Activated naive CD4-positive, alpha-beta T cell treated with anti-CD3 and anti-CD28 coated beads, Interleukin-2, amount 10 ng/mL, durations not matched to agents 7 days and 5 days (primary cell): ENCODE measurements around the gene LTF.

Source experiments
- CTCF ChIA-PET: fragments of 350-600 bp; sonication (Branson Sonifier 250); formaldehyde crosslinking; loops from one replicate; lab custom pipeline; 2021; ENCODE audit warnings: antibody characterized with exemption; lab: Charles Lee
- DNase-seq: peaks from one replicate; pipeline ENCODE4 v3.0.0-alpha.2; 2020
- H3K27ac Mint-ChIP-seq: one replicate; pipeline ENCODE4 v1.8.0; 2021; ENCODE audit warnings: mild to moderate bottlenecking, moderate library complexity, mixed read lengths
- H3K27me3 Mint-ChIP-seq: one replicate; pipeline ENCODE4 v1.8.0; 2021; ENCODE audit warnings: mild to moderate bottlenecking, mixed read lengths
- H3K36me3 Mint-ChIP-seq: one replicate; pipeline ENCODE4 v1.8.0; 2021; ENCODE audit warnings: mixed read lengths
- H3K4me1 Mint-ChIP-seq: one replicate; pipeline ENCODE4 v1.8.0; 2021; ENCODE audit warnings: mixed read lengths
- H3K4me3 Mint-ChIP-seq: one replicate; pipeline ENCODE4 v1.8.0; 2021; ENCODE audit warnings: mild to moderate bottlenecking, moderate library complexity, mixed read lengths
- H3K9me3 Mint-ChIP-seq: one replicate; pipeline ENCODE4 v1.8.0; 2021; ENCODE audit warnings: mixed read lengths

LTF gene

GRCh38 chr3:46464326-46465195 is at the start of gene LTF:
TSS of gene LTF (minus strand) at chr3:46464905. CDS start at chr3:46464867, 38 bp downstream.
- Mint-ChIP-seq H3K27ac (no peak within 1 kb of the TSS), H3K4me1 (peaks cover 6% of the 10 kb centered on the region), H3K27me3 (peaks cover 81% of the 10 kb centered on the region), H3K36me3 (no peaks in the 10 kb centered on the region), H3K4me3 (no peak within 1 kb of the TSS), H3K9me3 (no peaks in the 10 kb centered on the region)
- CTCF ChIA-PET = no interaction called here
- no peak for DNase-seq

- Mint-ChIP-seq H3K27me3 (peaks cover 19% of the 10 kb centered on the region), H3K36me3 (no peaks in the 10 kb centered on the region), H3K9me3 (no peaks in the 10 kb centered on the region), H3K4me3 (no peak overlapping the region), H3K4me1 (no peaks in the 10 kb centered on the region), H3K27ac (no peak overlapping the region)
- CTCF ChIA-PET = interaction anchor here (0.6 kb wide), 1 partner anchor 855 kb away, joined by 3 read pairs; no protein-coding TSS in a partner anchor
- DNase-seq = no peak
Measured at GRCh38 chr3:46512191-46512749, 47.6 kb upstream of the LTF start.

GRCh38 chr3:46509661-46510187 is 45.0 kb upstream of the LTF start:
- Mint-ChIP-seq H3K27me3 (peaks cover 22% of the 10 kb centered on the region), H3K9me3 (peaks cover 3% of the 10 kb centered on the region), H3K36me3 (peaks cover 2% of the 10 kb centered on the region), H3K4me3 (no peak overlapping the region), H3K4me1 (peaks cover 8% of the 10 kb centered on the region), H3K27ac (no peak overlapping the region)
- DNase-seq = no peak
- CTCF ChIA-PET = interaction anchor here (0.8 to 1.0 kb wide), 2 partner anchors 21 to 53 kb away, joined by 3 read pairs; no protein-coding TSS in a partner anchor

- CTCF ChIA-PET = interaction anchor here (0.8 to 1.0 kb wide), 2 partner anchors 21 to 54 kb away, joined by 3 read pairs; no protein-coding TSS in a partner anchor
- no peak overlapping the region for H3K4me3 Mint-ChIP-seq
- peaks cover 3% of the 10 kb centered on the region for H3K9me3 Mint-ChIP-seq
- DNase-seq = no peak
- peaks cover 2% of the 10 kb centered on the region for H3K36me3 Mint-ChIP-seq
- no peak overlapping the region for H3K27ac Mint-ChIP-seq
- H3K4me1 Mint-ChIP-seq = peaks cover 9% of the 10 kb centered on the region
- H3K27me3 Mint-ChIP-seq = peaks cover 22% of the 10 kb centered on the region
Measured at GRCh38 chr3:46508850-46509591, 44.3 kb upstream of the LTF start.

- H3K27ac Mint-ChIP-seq = no peak overlapping the region
- CTCF ChIA-PET = no interaction called here
- H3K36me3 Mint-ChIP-seq = peaks cover 2% of the 10 kb centered on the region
- H3K4me1 Mint-ChIP-seq = peaks cover 17% of the 10 kb centered on the region
- peaks cover 3% of the 10 kb centered on the region for H3K9me3 Mint-ChIP-seq
- no peak overlapping the region for H3K4me3 Mint-ChIP-seq
- peaks cover 15% of the 10 kb centered on the region for H3K27me3 Mint-ChIP-seq
- DNase-seq = no peak
Measured at GRCh38 chr3:46506526-46506925, 41.8 kb upstream of the LTF start.

GRCh38 chr3:46505953-46506352 is 41.2 kb upstream of the LTF start:
- Mint-ChIP-seq H3K36me3 (peaks cover 2% of the 10 kb centered on the region), H3K4me1 (peaks cover 19% of the 10 kb centered on the region), H3K9me3 (peaks cover 3% of the 10 kb centered on the region), H3K27ac (no peak overlapping the region), H3K4me3 (no peak overlapping the region), H3K27me3 (peaks cover 10% of the 10 kb centered on the region)
- DNase-seq = no peak
- CTCF ChIA-PET = no interaction called here

GRCh38 chr3:46504789-46505188 is 40.1 kb upstream of the LTF start:
- peaks cover 12% of the 10 kb centered on the region for H3K27me3 Mint-ChIP-seq
- DNase-seq = no peak
- H3K9me3 Mint-ChIP-seq = peaks cover 3% of the 10 kb centered on the region
- CTCF ChIA-PET = no interaction called here
- H3K36me3 Mint-ChIP-seq = peaks cover 2% of the 10 kb centered on the region
- peaks cover 25% of the 10 kb centered on the region for H3K4me1 Mint-ChIP-seq
- no peak overlapping the region for H3K27ac Mint-ChIP-seq
- no peak overlapping the region for H3K4me3 Mint-ChIP-seq

GRCh38 chr3:46503200-46503874 is 38.6 kb upstream of the LTF start:
- H3K9me3 Mint-ChIP-seq = peaks cover 3% of the 10 kb centered on the region

GRCh38 chr3:46501702-46502101 is 37.0 kb upstream of the LTF start:
- peaks cover 35% of the 10 kb centered on the region for H3K4me1 Mint-ChIP-seq
- H3K4me3 Mint-ChIP-seq = no peak overlapping the region
- H3K27me3 Mint-ChIP-seq = peaks cover 9% of the 10 kb centered on the region
- DNase-seq = no peak
- peaks cover 2% of the 10 kb centered on the region for H3K36me3 Mint-ChIP-seq
- CTCF ChIA-PET = interaction anchor here (0.7 to 8.3 kb wide), 2 partner anchors 13 to 128 kb away, joined by 3 to 63 read pairs; no protein-coding TSS in a partner anchor
- no peak overlapping the region for H3K27ac Mint-ChIP-seq
- peaks cover 3% of the 10 kb centered on the region for H3K9me3 Mint-ChIP-seq

More at GRCh38 chr3:46503200-46503874, 38.6 kb upstream of the LTF start:
- H3K4me1 Mint-ChIP-seq = peaks cover 25% of the 10 kb centered on the region
- H3K36me3 Mint-ChIP-seq = peaks cover 2% of the 10 kb centered on the region
- H3K4me3 Mint-ChIP-seq = no peak overlapping the region
- DNase-seq = no peak
- H3K27me3 Mint-ChIP-seq = peaks cover 9% of the 10 kb centered on the region
- CTCF ChIA-PET = interaction anchor here (0.6 to 8.3 kb wide), 3 partner anchors 14 to 195 kb away, joined by 3 to 63 read pairs (median 3); no protein-coding TSS in a partner anchor
- H3K27ac Mint-ChIP-seq = no peak overlapping the region

GRCh38 chr3:46500656-46501635 is 36.2 kb upstream of the LTF start:
- peaks cover 7% of the 10 kb centered on the region for H3K27me3 Mint-ChIP-seq
- H3K9me3 Mint-ChIP-seq = peaks cover 3% of the 10 kb centered on the region
- H3K4me1 Mint-ChIP-seq = peaks cover 41% of the 10 kb centered on the region
- CTCF ChIA-PET = interaction anchor here (8.3 kb wide), 1 partner anchor 12 kb away, joined by 63 read pairs; no protein-coding TSS in a partner anchor
- no peak overlapping the region for H3K4me3 Mint-ChIP-seq
- DNase-seq = no peak
- no peak overlapping the region for H3K27ac Mint-ChIP-seq
- peaks cover 2% of the 10 kb centered on the region for H3K36me3 Mint-ChIP-seq

- Mint-ChIP-seq H3K4me3 (no peak overlapping the region), H3K36me3 (no peaks in the 10 kb centered on the region), H3K27me3 (peaks cover 5% of the 10 kb centered on the region), H3K9me3 (no peaks in the 10 kb centered on the region), H3K27ac (no peak overlapping the region), H3K4me1 (peaks cover 35% of the 10 kb centered on the region)
- DNase-seq = no peak
- CTCF ChIA-PET = interaction anchor here (4.1 to 8.3 kb wide), 3 partner anchors 10 to 131 kb away, joined by 26 to 63 read pairs (median 37); no protein-coding TSS in a partner anchor
Measured at GRCh38 chr3:46498916-46499519, 34.3 kb upstream of the LTF start.
